Pancreas (tissue), 10 donors: Measurements from ENCODE around the gene HTATSF1. TPM values are rescaled to one million over a fixed set of nuclear protein-coding genes. Genes with fewer than 3 reads are reported as not detected.

Source experiments
- ATAC-seq, 4 donors: fragments of 200-7000 bp; cut with Tn5 transposase; one replicate each; pipeline versions ENCODE4 v1.8.0 to v1.9.1; 2020; ENCODE audit warnings: mild to moderate bottlenecking in 4 of 4, moderate library complexity in 4 of 4
- DNase-seq, 6 donors: peaks; one replicate each; pipeline ENCODE4 v3.0.0-alpha.2; 2020
- FAIRE-seq: peaks from 2 replicates; lab custom pipeline; 2012; peaks lifted over from hg19 to GRCh38; lab: Jason Lieb, UNC
- H3K27ac ChIP-seq, 4 donors: fragments of 200-600 bp; sonication (generic); 1 replicate in 3 of 4; 2 replicates in 1 of 4; pipeline versions ENCODE4 v1.5.0 to v1.8.0; 2020
- H3K27me3 ChIP-seq, 4 donors: fragments of 200-600 bp; one replicate each; pipeline ENCODE4 v1.8.0; 2021
- H3K36me3 ChIP-seq, 3 donors: fragments of 200-600 bp; sonication (generic) in 1 of 3; one replicate each; pipeline versions ENCODE4 v1.5.0 to v1.8.0; 2020 to 2021
- H3K4me1 ChIP-seq, 3 donors: fragments of 200-600 bp; one replicate each; pipeline ENCODE4 v1.8.0; 2021
- H3K4me3 ChIP-seq, 4 donors: fragments of 200-600 bp; sonication (generic) in 2 of 4; one replicate each; pipeline versions ENCODE4 v1.5.0 to v1.8.0; 2020 to 2021
- H3K9me3 ChIP-seq, 4 donors: fragments of 200-600 bp; one replicate each; pipeline ENCODE4 v1.8.0; 2021
- CTCF ChIP-seq, 4 donors: fragments of 200-600 bp; sonication (generic) in 3 of 4; IDR thresholded peaks; one replicate each; pipeline versions ENCODE4 v1.5.0 to v1.8.0; 2021; ENCODE audit warnings: antibody characterized with exemption in 4 of 4
- WGBS, 2 donors: extraction: QIAGEN DNeasy Blood & Tissue Kit; methylation state at CpG; one replicate each; pipeline ENCODE4 v1.1.7; 2013; 5-methylcytosine and 5-hydroxymethylcytosine counted together
- intact Hi-C, 3 donors: fragments of 100-400 bp; cut with DNase I; formaldehyde crosslinking; loops; one replicate each; pipeline versions ENCODE4 v1.11.1 to v1.14.2; 2022
- polyA plus RNA-seq, 2 donors: library from polyadenylated mRNA; stranded (reverse); fragments of 200-250 nt; gene quantifications; one replicate each; pipeline ENCODE4 v1.2.3, GENCODE V29; 2013
- total RNA-seq, 6 donors: library from RNA; stranded (reverse); fragmentation: NEBNext Ultra II Directional in 4 of 6; extraction: Animal tissue kit (Norgen Biotek cat#: 25700) in 4 of 6; gene quantifications; one replicate each; pipeline versions ENCODE4 v1.2.1 to v1.2.4, GENCODE V29; 2021 to 2023
- donor health status: healthy with polysubstance abuse.
- donor health status: DM: no; HTN: no; CAD: no; lungs with moderate emphysema.
- donor health status: DM: no; HTN: no; CAD: no.
- donor health status: control.
- donor health status: control.
- donor health status: Bipolar disorder and iron deficiency.
- donor health status: DM: yes; HTN: yes; CAD: no.
- donor health status: DM: no; HTN: no; CAD: no.
- donor health status: DM: no; HTN: no; CAD: no.
- donor health status: DM: yes; HTN: yes; CAD: no.

Gene HTATSF1
- total and polyA plus RNA-seq, 8 donors, result 9.2 to 26.4 (median 13.0) TPM

GRCh38 chrX:136519069-136519468 is 21.7 kb downstream of the HTATSF1 start:
- H3K4me3 ChIP-seq, result no peak overlapping the region
- H3K4me1 ChIP-seq, result no peaks in the 10 kb centered on the region
- H3K27me3 ChIP-seq, result peaks cover 0 to 7% (median 2%) of the 10 kb centered on the region in 4 donors
- DNase-seq (no peak), FAIRE-seq (no peak), ATAC-seq (no peak)
- 45% methylated on average over 5 of the region's 5 CpGs for WGBS, 2 donors
- no peak overlapping the region for H3K27ac ChIP-seq
- H3K9me3 ChIP-seq, result no peaks in the 10 kb centered on the region
- intact Hi-C loops, result no loop called here
- no peak for TF ChIP-seq CTCF (IDR thresholded peaks at IDR 0.05)
- no peaks in the 10 kb centered on the region for H3K36me3 ChIP-seq

- DNase-seq (no peak), ATAC-seq (no peak), FAIRE-seq (no peak)
- H3K27ac ChIP-seq, result no peak overlapping the region
- H3K9me3 ChIP-seq, result no peaks in the 10 kb centered on the region
- H3K36me3 ChIP-seq, result no peaks in the 10 kb centered on the region
- H3K4me3 ChIP-seq, result no peak overlapping the region
- no peak for TF ChIP-seq CTCF (IDR thresholded peaks at IDR 0.05)
- intact Hi-C loops, result no loop called here
- H3K27me3 ChIP-seq, result no peaks in the 10 kb centered on the region
- H3K4me1 ChIP-seq, result no peaks in the 10 kb centered on the region
These were observed 26.4 kb downstream of the HTATSF1 start for GRCh38 chrX:136523770-136524169.

GRCh38 chrX:136525738-136526606 is 28.6 kb downstream of the HTATSF1 start:
- H3K27me3 ChIP-seq, result no peaks in the 10 kb centered on the region
- H3K4me1 ChIP-seq, result no peaks in the 10 kb centered on the region
- peak; percentile 98 for FAIRE-seq
- no peak overlapping the region for H3K27ac ChIP-seq
- TF ChIP-seq CTCF (IDR thresholded peaks at IDR 0.05), result no peak
- ATAC-seq, result peak; percentile 85 to 94 (median 90)
- peak in 4 of 6 donors; percentile 20 to 62 (median 46) for DNase-seq
- WGBS, 2 donors, result 16 to 25% methylated on average over 2 of the region's 2 CpGs
- intact Hi-C loops, result no loop called here
- H3K9me3 ChIP-seq, result no peaks in the 10 kb centered on the region
- no peaks in the 10 kb centered on the region for H3K36me3 ChIP-seq
- H3K4me3 ChIP-seq, result no peak overlapping the region

GRCh38 chrX:136528645-136529315 is 31.4 kb downstream of the HTATSF1 start:
- TF ChIP-seq CTCF (IDR thresholded peaks at IDR 0.05), result no peak
- Histone ChIP-seq H3K4me3 (no peak overlapping the region), H3K27ac (no peak overlapping the region), H3K9me3 (no peaks in the 10 kb centered on the region), H3K27me3 (no peaks in the 10 kb centered on the region), H3K36me3 (no peaks in the 10 kb centered on the region), H3K4me1 (no peaks in the 10 kb centered on the region)
- ATAC-seq (no peak), DNase-seq (no peak), FAIRE-seq (no peak)
- intact Hi-C loops, result no loop called here
- WGBS, 2 donors, result 54 to 64% methylated on average over 8 of the region's 8 CpGs
